ENCODE results near the gene ZNF385B.

DNA sequence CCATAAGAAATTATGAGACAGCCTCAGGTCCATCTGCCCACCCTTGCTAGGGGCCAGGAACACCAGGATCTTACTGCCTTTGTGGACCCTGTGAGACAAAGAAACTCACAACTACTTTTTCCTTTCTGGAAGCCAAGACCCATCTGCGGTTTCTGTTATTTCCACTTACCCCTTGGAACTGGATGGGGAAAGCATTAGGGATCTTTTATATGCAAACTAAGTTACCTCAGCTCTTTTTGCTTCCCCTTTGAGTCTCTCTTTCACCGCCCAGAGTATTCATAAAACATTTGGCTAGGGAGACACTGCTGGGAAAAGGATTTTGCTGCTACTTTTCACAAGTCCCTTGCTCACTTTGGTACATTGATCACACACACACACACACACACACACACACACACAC is 95.7 kb downstream of the ZNF385B start:
- TF ChIP-seq, protein P1, sequence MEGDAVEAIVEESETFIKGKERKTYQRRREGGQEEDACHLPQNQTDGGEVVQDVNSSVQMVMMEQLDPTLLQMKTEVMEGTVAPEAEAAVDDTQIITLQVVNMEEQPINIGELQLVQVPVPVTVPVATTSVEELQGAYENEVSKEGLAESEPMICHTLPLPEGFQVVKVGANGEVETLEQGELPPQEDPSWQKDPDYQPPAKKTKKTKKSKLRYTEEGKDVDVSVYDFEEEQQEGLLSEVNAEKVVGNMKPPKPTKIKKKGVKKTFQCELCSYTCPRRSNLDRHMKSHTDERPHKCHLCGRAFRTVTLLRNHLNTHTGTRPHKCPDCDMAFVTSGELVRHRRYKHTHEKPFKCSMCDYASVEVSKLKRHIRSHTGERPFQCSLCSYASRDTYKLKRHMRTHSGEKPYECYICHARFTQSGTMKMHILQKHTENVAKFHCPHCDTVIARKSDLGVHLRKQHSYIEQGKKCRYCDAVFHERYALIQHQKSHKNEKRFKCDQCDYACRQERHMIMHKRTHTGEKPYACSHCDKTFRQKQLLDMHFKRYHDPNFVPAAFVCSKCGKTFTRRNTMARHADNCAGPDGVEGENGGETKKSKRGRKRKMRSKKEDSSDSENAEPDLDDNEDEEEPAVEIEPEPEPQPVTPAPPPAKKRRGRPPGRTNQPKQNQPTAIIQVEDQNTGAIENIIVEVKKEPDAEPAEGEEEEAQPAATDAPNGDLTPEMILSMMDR (IDR thresholded peaks at IDR 0.05; ENCODE audit: low read depth, low read length): no peak
- TF ChIP-seq POLR2A (IDR thresholded peaks at IDR 0.05; ENCODE audit: extremely low read depth, insufficient read length) (no peak), MYC (IDR thresholded peaks at IDR 0.05; ENCODE audit: low read depth, low read length) (no peak)
- TF ChIP-seq, protein P2, sequence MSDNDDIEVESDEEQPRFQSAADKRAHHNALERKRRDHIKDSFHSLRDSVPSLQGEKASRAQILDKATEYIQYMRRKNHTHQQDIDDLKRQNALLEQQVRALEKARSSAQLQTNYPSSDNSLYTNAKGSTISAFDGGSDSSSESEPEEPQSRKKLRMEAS (IDR thresholded peaks at IDR 0.05; ENCODE audit: low read depth, low read length): no peak

All from NB4 (cell line).